ENCODE data around the gene EIF2AK3. TPM values are rescaled to one million over a fixed set of nuclear protein-coding genes. Genes with fewer than 3 reads are reported as not detected.

EIF2AK3 gene
- total and polyA plus RNA-seq, 2 of the 13 experiments (the other 11 are each of a cell fraction or from before 2014, with no cell fraction given): 10.3 to 30.6 TPM

DNA sequence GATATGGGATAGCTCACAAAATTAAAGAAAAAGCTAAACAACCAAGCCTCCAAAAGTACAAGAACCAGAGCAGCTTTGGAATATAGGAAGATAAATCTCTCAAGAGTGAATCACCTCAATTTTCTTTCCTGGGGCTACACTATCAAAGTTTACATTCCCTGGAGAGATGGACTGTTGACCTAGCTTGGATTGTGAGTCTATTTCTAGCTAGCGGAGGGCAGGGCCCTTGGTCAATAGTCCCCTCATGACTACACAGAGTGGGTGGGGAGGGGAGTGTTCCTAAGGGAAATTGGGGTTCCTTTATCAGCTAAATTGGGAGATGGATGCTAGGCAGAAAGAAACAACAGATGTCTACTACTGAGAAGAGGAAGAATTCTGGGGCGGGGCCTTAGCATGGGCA is 29.9 kb upstream of the EIF2AK3 start (continued):
- peak; percentile 80; the same call in 1 of the 2 replicates for TF ChIP-seq ARID3A (IDR thresholded peaks at IDR 0.05; ENCODE audit: low read depth, low read length)
- TF ChIP-seq ZNF777 (CRISPR knock-in tag; IDR thresholded peaks at IDR 0.05): no peak
- TF ChIP-seq, protein P1, sequence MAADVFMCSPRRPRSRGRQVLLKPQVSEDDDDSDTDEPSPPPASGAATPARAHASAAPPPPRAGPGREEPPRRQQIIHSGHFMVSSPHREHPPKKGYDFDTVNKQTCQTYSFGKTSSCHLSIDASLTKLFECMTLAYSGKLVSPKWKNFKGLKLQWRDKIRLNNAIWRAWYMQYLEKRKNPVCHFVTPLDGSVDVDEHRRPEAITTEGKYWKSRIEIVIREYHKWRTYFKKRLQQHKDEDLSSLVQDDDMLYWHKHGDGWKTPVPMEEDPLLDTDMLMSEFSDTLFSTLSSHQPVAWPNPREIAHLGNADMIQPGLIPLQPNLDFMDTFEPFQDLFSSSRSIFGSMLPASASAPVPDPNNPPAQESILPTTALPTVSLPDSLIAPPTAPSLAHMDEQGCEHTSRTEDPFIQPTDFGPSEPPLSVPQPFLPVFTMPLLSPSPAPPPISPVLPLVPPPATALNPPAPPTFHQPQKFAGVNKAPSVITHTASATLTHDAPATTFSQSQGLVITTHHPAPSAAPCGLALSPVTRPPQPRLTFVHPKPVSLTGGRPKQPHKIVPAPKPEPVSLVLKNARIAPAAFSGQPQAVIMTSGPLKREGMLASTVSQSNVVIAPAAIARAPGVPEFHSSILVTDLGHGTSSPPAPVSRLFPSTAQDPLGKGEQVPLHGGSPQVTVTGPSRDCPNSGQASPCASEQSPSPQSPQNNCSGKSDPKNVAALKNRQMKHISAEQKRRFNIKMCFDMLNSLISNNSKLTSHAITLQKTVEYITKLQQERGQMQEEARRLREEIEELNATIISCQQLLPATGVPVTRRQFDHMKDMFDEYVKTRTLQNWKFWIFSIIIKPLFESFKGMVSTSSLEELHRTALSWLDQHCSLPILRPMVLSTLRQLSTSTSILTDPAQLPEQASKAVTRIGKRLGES (CRISPR knock-in tag; IDR thresholded peaks at IDR 0.05; ENCODE audit: borderline replicate concordance): no peak
- no peak for TF ChIP-seq ZNF570 (CRISPR knock-in tag; IDR thresholded peaks at IDR 0.05; ENCODE audit: borderline replicate concordance)
- no peak for TF ChIP-seq ZNF24 (IDR thresholded peaks at IDR 0.05)
- no peak for TF ChIP-seq FOXK1 (CRISPR knock-in tag; IDR thresholded peaks at IDR 0.05; ENCODE audit: borderline replicate concordance, low read depth)
- TF ChIP-seq SKI (IDR thresholded peaks at IDR 0.05; ENCODE audit: partially characterized antibody): peak; percentile 34
- TF ChIP-seq SP1 (IDR thresholded peaks at IDR 0.05): no peak
- TF ChIP-seq SP1 (CRISPR knock-in tag; IDR thresholded peaks at IDR 0.05): no peak
- peak; percentile 74 for TF ChIP-seq ARID5B (CRISPR knock-in tag; IDR thresholded peaks at IDR 0.05)
- peak; percentile 99 for TF ChIP-seq BCL6 (CRISPR knock-in tag; IDR thresholded peaks at IDR 0.05)
- TF ChIP-seq ZNF12 (CRISPR knock-in tag; IDR thresholded peaks at IDR 0.05): no peak
- 0 out of 2 replicates have a peak, but pooled peaks have one; percentile 13 for TF ChIP-seq BHLHE40 (IDR thresholded peaks at IDR 0.05; ENCODE audit: low read length)
- peak; percentile 95 for TF ChIP-seq MEF2D (CRISPR knock-in tag; IDR thresholded peaks at IDR 0.05)
- no peak for TF ChIP-seq SNAI1 (CRISPR knock-in tag; IDR thresholded peaks at IDR 0.05; ENCODE audit: borderline replicate concordance)
- no peak for TF ChIP-seq SIX1 (CRISPR knock-in tag; IDR thresholded peaks at IDR 0.05; ENCODE audit: borderline replicate concordance)
- TF ChIP-seq TBL1XR1 (IDR thresholded peaks at IDR 0.05; ENCODE audit: borderline replicate concordance, low read length, partially characterized antibody): peak; percentile 70
- no peak for TF ChIP-seq KLF16 (CRISPR knock-in tag; IDR thresholded peaks at IDR 0.05)
- no peak for TF ChIP-seq ZNF18 (CRISPR knock-in tag; IDR thresholded peaks at IDR 0.05; ENCODE audit: insufficient replicate concordance)
- no peak for TF ChIP-seq JDP2 (CRISPR knock-in tag; IDR thresholded peaks at IDR 0.05; ENCODE audit: borderline replicate concordance)
- no peak for TF ChIP-seq POLR2AphosphoS2 (IDR thresholded peaks at IDR 0.05; ENCODE audit: low read depth, low read length)
- no peak for TF ChIP-seq ZNF30 (CRISPR knock-in tag; IDR thresholded peaks at IDR 0.05)
